K562 treated with DMSO at 1 percent for 24 hours (cell line): ENCODE results near the gene SEMA4F. TPM values are rescaled to one million over a fixed set of nuclear protein-coding genes. Genes with fewer than 3 reads are reported as not detected.

Source experiments
- total RNA-seq: library from RNA; unstranded; fragments of 300-600 nt; gene quantifications from 2 replicates; pipeline ENCODE4 v1.2.3, GENCODE V29; 2022; ENCODE audit warnings: low read depth; ENCODE audit not compliant: insufficient read depth

The SEMA4F gene
- 8.2 and 9.2 TPM in 2 replicates for total RNA-seq

GRCh38 chr2:74653985-74654882, at the start of gene SEMA4F:
TSS of gene SEMA4F (plus strand) at chr2:74654247. CDS start at chr2:74654377, 130 bp downstream.

GRCh38 chr2:74648009-74648443, 6.0 kb upstream of the SEMA4F start, which contains the start of gene M1AP:
TSS of gene M1AP (minus strand) at chr2:74648330. CDS start at chr2:74640275, 8,055 bp downstream.

Other genes with a start within 250 kb of the SEMA4F start
- 1.5 and 1.9 TPM in 2 replicates for gene C2orf81, start 232.6 kb upstream of the SEMA4F start, total RNA-seq
- 33.5 and 34.9 TPM in 2 replicates for gene WDR54, start 232.5 kb upstream of the SEMA4F start, total RNA-seq
- gene RTKN, start 212.3 kb upstream of the SEMA4F start, total RNA-seq = 7.8 and 9.6 TPM in 2 replicates
- gene INO80B, start 199.2 kb upstream of the SEMA4F start, total RNA-seq = 8.9 and 9.7 TPM in 2 replicates
- gene WBP1, start 195.8 kb upstream of the SEMA4F start, total RNA-seq = 62.0 and 81.7 TPM in 2 replicates
- gene MOGS, start 188.9 kb upstream of the SEMA4F start, total RNA-seq = 78.8 and 82.8 TPM in 2 replicates
- gene MRPL53, start 181.6 kb upstream of the SEMA4F start, total RNA-seq = 77.4 and 89.1 TPM in 2 replicates
- 8.3 and 9.2 TPM in 2 replicates for gene CCDC142, start 171.2 kb upstream of the SEMA4F start, total RNA-seq
- 16.8 and 18.6 TPM in 2 replicates for gene TTC31, start 171.2 kb upstream of the SEMA4F start, total RNA-seq
- gene LBX2, start 154.6 kb upstream of the SEMA4F start, total RNA-seq = 14.9 and 16.7 TPM in 2 replicates
- 21.4 and 28.6 TPM in 2 replicates for gene PCGF1, start 146.6 kb upstream of the SEMA4F start, total RNA-seq
- gene TLX2, start 139.8 kb upstream of the SEMA4F start, total RNA-seq = 0.24 TPM in 1 of 2 replicates, not detected in the other
- not detected in 2 replicates for gene DQX1, start 128.0 kb upstream of the SEMA4F start, total RNA-seq
- 156 and 160 TPM in 2 replicates for gene AUP1, start 124.5 kb upstream of the SEMA4F start, total RNA-seq
- gene HTRA2, start 124.3 kb upstream of the SEMA4F start, total RNA-seq = 71.6 and 75.8 TPM in 2 replicates
- 0.57 and 0.78 TPM in 2 replicates for gene LOXL3, start 100.3 kb upstream of the SEMA4F start, total RNA-seq
- gene DOK1, start 99.5 kb upstream of the SEMA4F start, total RNA-seq = 49.2 and 53.4 TPM in 2 replicates
- 0.27 TPM in 1 of 2 replicates, not detected in the other for gene M1AP, start 5.9 kb upstream of the SEMA4F start, total RNA-seq
- 4.7 and 5.2 TPM in 2 replicates for gene HK2, start 179.9 kb downstream of the SEMA4F start, total RNA-seq